ENCODE results near the gene CLEC20A. TPM values are rescaled to one million over a fixed set of nuclear protein-coding genes. Genes with fewer than 3 reads are reported as not detected.

The CLEC20A gene
- total RNA-seq, 1 experiment from 2014 or later, result not detected

DNA sequence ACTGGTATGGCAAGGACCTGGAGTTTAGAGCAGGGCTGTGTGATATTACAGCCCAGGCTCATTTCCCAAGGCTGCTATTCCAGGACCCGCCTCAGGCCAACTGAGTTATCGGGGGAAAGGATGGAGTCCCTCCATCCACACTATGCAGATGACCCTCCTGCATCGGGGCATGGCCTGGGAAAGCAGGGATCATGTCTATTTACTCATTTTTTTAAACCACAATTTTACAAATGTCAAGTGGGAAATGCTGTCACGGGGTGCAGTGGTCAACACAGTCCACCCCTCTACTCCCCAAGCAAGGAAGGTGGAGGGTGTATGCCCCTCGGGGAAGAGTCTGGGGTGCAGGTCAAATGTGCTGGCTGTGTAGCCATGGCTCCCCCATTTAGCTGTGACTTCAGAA, 6.1 kb upstream of the CLEC20A start:
- no peaks in the 10 kb centered on the region for H3K4me1 ChIP-seq (ENCODE audit: insufficient read depth, low read length)
- POLR2A ChIA-PET (ENCODE audit: unreplicated experiment), result no interaction called here
- H3K9ac ChIP-seq (ENCODE audit: low read length), result no peak overlapping the region
- BruUV-seq (replicated peaks), result no TSS peak
- intact Hi-C loops (cut with micrococcal nuclease), result loop anchor here (5.0 kb wide), 1 partner anchor 191 kb away; no protein-coding TSS in a partner anchor
- H3K4me2 ChIP-seq (ENCODE audit: low read length), result no peak overlapping the region
- H3K27me3 ChIP-seq (ENCODE audit: low read length), result no peaks in the 10 kb centered on the region
- DNase-seq, result no peak
- H3K79me2 ChIP-seq (ENCODE audit: low read length), result no peaks in the 10 kb centered on the region
- no peaks in the 10 kb centered on the region for H3F3A ChIP-seq (ENCODE audit: low read length, unreplicated experiment)
- H3K9me2 ChIP-seq (replicated peaks; ENCODE audit: low read length), result no peaks in the 10 kb centered on the region
- no peaks in the 10 kb centered on the region for H3K36me3 ChIP-seq (ENCODE audit: low read depth, low read length)
- no peak overlapping the region for H2AFZ ChIP-seq (ENCODE audit: low read length)
- no peak for TF ChIP-seq EZH2 (IDR thresholded peaks at IDR 0.05; ENCODE audit: low read length, unreplicated experiment)
- no peak for TF ChIP-seq EZH2phosphoT487 (IDR thresholded peaks at IDR 0.05; ENCODE audit: borderline replicate concordance, low read length)
- TF ChIP-seq, protein P1, sequence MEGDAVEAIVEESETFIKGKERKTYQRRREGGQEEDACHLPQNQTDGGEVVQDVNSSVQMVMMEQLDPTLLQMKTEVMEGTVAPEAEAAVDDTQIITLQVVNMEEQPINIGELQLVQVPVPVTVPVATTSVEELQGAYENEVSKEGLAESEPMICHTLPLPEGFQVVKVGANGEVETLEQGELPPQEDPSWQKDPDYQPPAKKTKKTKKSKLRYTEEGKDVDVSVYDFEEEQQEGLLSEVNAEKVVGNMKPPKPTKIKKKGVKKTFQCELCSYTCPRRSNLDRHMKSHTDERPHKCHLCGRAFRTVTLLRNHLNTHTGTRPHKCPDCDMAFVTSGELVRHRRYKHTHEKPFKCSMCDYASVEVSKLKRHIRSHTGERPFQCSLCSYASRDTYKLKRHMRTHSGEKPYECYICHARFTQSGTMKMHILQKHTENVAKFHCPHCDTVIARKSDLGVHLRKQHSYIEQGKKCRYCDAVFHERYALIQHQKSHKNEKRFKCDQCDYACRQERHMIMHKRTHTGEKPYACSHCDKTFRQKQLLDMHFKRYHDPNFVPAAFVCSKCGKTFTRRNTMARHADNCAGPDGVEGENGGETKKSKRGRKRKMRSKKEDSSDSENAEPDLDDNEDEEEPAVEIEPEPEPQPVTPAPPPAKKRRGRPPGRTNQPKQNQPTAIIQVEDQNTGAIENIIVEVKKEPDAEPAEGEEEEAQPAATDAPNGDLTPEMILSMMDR (conservative IDR thresholded peaks at IDR 0.05; ENCODE audit: low read depth, low read length), result no peak
- H3K27ac ChIP-seq (ENCODE audit: low read length), result no peak overlapping the region
- no peaks in the 10 kb centered on the region for H3K9me3 ChIP-seq (ENCODE audit: low read length)
- ATAC-seq, result no peak
- H3K4me3 ChIP-seq (ENCODE audit: low read length), result no peak overlapping the region
- H4K20me1 ChIP-seq (ENCODE audit: low read length), result no peaks in the 10 kb centered on the region
- CTCF ChIA-PET, result no interaction called here

DNA sequence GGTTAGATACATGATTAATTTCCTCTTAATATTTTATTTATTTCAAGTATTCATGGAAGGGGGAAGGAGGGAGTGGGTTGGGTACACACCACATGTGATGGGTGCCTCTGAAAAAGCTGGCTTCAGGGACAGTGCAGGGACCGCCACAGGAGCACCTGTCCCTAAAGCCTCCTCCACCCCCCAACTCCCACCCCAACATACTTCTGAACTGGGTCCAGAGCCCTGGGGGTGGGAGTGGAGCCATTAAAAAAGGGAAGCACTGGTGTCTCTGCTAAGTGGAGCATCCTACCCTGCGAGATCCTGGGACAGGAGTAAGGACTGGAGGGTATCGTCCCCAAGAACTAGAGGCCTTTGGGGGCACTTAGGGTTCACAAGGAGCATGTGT, 5.6 kb upstream of the CLEC20A start:
- Histone ChIP-seq H3K4me2 (ENCODE audit: low read length) (no peak overlapping the region), H3K9ac (ENCODE audit: low read length) (no peak overlapping the region), H3K36me3 (ENCODE audit: low read depth, low read length) (no peaks in the 10 kb centered on the region), H3K27me3 (ENCODE audit: low read length) (no peaks in the 10 kb centered on the region), H3K79me2 (ENCODE audit: low read length) (no peaks in the 10 kb centered on the region), H3K27ac (ENCODE audit: low read length) (no peak overlapping the region), H3K4me3 (ENCODE audit: low read length) (no peak overlapping the region), H4K20me1 (ENCODE audit: low read length) (no peaks in the 10 kb centered on the region), H3K9me3 (ENCODE audit: low read length) (no peaks in the 10 kb centered on the region), H3K4me1 (ENCODE audit: insufficient read depth, low read length) (no peaks in the 10 kb centered on the region), H3F3A (ENCODE audit: low read length, unreplicated experiment) (no peaks in the 10 kb centered on the region), H3K9me2 (replicated peaks; ENCODE audit: low read length) (no peaks in the 10 kb centered on the region), H2AFZ (ENCODE audit: low read length) (no peak overlapping the region)
- CTCF ChIA-PET, result interaction anchor here (0.6 to 1.6 kb wide), 3 partner anchors 15 to 202 kb away, joined by 3 read pairs; no protein-coding TSS in a partner anchor
- ATAC-seq (no peak), DNase-seq (no peak)
- POLR2A ChIA-PET (ENCODE audit: unreplicated experiment), result no interaction called here
- TF ChIP-seq EZH2 (IDR thresholded peaks at IDR 0.05; ENCODE audit: low read length, unreplicated experiment) (no peak), EZH2phosphoT487 (IDR thresholded peaks at IDR 0.05; ENCODE audit: borderline replicate concordance, low read length) (no peak)
- TF ChIP-seq, protein P1 (conservative IDR thresholded peaks at IDR 0.05; ENCODE audit: low read depth, low read length), result no peak
- intact Hi-C loops (cut with micrococcal nuclease), result loop anchor here (5.0 kb wide), 1 partner anchor 190 kb away; no protein-coding TSS in a partner anchor
- no TSS peak for BruUV-seq (replicated peaks)

DNA sequence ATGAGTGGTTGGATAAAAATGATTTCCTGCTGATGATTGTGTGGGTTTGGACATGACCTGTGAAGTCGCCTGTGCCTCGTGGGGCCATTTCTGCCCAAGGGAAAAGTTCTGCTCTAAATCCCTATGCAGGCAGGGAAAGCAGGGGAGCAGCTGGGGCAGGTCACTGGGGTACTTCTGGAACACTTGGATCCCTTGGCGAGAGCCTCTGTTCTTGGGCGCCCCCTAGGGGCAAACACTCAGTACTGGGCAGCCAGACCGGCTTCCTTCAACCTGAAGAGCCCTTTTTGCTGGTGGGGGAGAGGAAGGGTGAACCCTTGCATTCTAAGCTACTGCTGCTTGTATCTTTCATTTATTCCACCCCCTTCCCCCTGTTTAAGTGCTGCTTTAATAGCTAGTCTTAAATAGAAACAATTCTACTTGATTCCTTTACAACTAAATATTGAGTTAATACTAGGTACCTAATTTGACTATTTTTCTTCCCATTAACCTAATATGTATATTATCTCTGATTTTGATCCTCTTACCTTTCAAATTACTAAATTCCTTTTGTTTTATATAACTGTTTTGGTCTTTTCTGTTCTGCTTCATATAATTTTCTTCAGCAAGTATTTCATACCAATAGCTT, 5.1 kb upstream of the CLEC20A start:
- Histone ChIP-seq H3K27ac (ENCODE audit: low read length) (no peak overlapping the region), H3F3A (ENCODE audit: low read length, unreplicated experiment) (no peaks in the 10 kb centered on the region), H3K9me3 (ENCODE audit: low read length) (no peaks in the 10 kb centered on the region), H2AFZ (ENCODE audit: low read length) (no peak overlapping the region), H4K20me1 (ENCODE audit: low read length) (no peaks in the 10 kb centered on the region), H3K79me2 (ENCODE audit: low read length) (no peaks in the 10 kb centered on the region), H3K4me1 (ENCODE audit: insufficient read depth, low read length) (no peaks in the 10 kb centered on the region), H3K36me3 (ENCODE audit: low read depth, low read length) (no peaks in the 10 kb centered on the region), H3K4me2 (ENCODE audit: low read length) (0 out of 2 replicates have a peak overlapping the region, but pooled peaks have one; percentile 1), H3K9ac (ENCODE audit: low read length) (no peak overlapping the region), H3K27me3 (ENCODE audit: low read length) (no peaks in the 10 kb centered on the region), H3K4me3 (ENCODE audit: low read length) (no peak overlapping the region), H3K9me2 (replicated peaks; ENCODE audit: low read length) (no peaks in the 10 kb centered on the region)
- ChIA-PET POLR2A (ENCODE audit: unreplicated experiment) (no interaction called here), CTCF (interaction anchor here (0.6 to 1.6 kb wide), 3 partner anchors 15 to 202 kb away, joined by 3 read pairs; no protein-coding TSS in a partner anchor)
- intact Hi-C loops (cut with micrococcal nuclease), result loop anchor here (5.0 kb wide), 1 partner anchor 190 kb away; no protein-coding TSS in a partner anchor
- ATAC-seq (peak; percentile 88), DNase-seq (peak; percentile 71)
- no TSS peak for BruUV-seq (replicated peaks)
- TF ChIP-seq, protein P1 (conservative IDR thresholded peaks at IDR 0.05; ENCODE audit: low read depth, low read length), result peak; percentile 80
- TF ChIP-seq EZH2phosphoT487 (IDR thresholded peaks at IDR 0.05; ENCODE audit: borderline replicate concordance, low read length), result no peak

Data from PC-3 (cell line).